ENCODE measurements around the gene USP54.

Gene USP54

GRCh38 chr10:73460897-73461296, 130.2 kb downstream of the USP54 start:
- DNase-seq: no peak

GRCh38 chr10:73459683-73460314, 131.3 kb downstream of the USP54 start:
- no peak for DNase-seq

GRCh38 chr10:73456187-73456890, 134.8 kb downstream of the USP54 start:
- DNase-seq: no peak

- no peak for DNase-seq
These were observed 142.0 kb downstream of the USP54 start for GRCh38 chr10:73449113-73449512.

- DNase-seq: no peak
These were observed 142.8 kb downstream of the USP54 start for GRCh38 chr10:73448384-73448783.

Data from islet precursor cell (in vitro differentiated cells).